ENCODE measurements around the gene TPM1.

GRCh38 chr15:63090472-63090871 is 47.9 kb downstream of the TPM1 start:
- TF ChIP-seq CTCF (conservative IDR thresholded peaks at IDR 0.05) (no peak), EZH2 (IDR thresholded peaks at IDR 0.05; ENCODE audit: low read depth) (no peak)

Measured in PC-9 (cell line).